ENCODE measurements around the gene CDKN1B. TPM values are rescaled to one million over a fixed set of nuclear protein-coding genes. Genes with fewer than 3 reads are reported as not detected.
A peak's percentile ranks its signal among the peaks of the same experiment; 100 is the strongest.
"Not testable (repeated sequence)": the region's sequence is repeated elsewhere in the genome, so short reads cannot be mapped to it uniquely, and the experiment has no call there.

CDKN1B gene
- total RNA-seq, 1 experiment from 2014 or later = 24.0 TPM

DNA sequence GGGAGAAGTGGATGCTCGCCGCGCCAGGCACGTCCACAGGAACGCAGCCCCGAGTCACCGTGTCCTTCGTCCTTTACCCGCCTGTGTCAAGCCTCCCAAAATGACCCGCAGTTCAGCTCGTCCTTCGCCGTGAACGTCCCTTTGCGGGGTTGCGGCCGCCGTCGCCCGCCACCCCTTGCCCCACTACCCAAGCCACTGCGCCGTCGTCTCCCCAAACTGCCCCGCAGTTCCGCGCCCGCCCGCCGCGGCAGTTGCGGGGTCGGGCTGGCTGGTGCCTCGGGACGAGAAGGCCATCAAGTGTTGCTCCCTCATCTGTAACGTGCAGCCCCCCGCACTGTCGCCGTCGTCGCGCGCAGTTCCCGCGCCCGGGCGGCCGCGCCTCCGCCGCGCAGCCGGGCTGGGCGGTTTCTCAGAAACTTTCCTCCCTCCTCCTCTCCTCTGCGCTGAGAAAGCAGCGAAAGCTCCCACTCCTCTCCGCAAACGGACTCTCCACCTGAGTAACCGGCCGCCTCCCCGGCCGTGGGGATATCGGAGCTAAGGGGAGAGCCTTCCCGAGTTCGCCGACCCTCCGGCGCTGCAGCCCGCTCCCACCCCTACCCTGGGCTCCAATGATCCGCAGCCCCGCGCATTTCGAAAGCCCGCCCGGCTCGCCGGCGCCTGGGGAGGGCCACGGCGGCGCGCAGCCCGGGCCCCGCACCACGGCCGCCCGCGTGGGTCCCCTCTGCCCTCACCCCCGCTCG is 6.7 kb downstream of the CDKN1B start:
- peak; percentile 21 for DNase-seq (ENCODE audit: low read depth)

DNA sequence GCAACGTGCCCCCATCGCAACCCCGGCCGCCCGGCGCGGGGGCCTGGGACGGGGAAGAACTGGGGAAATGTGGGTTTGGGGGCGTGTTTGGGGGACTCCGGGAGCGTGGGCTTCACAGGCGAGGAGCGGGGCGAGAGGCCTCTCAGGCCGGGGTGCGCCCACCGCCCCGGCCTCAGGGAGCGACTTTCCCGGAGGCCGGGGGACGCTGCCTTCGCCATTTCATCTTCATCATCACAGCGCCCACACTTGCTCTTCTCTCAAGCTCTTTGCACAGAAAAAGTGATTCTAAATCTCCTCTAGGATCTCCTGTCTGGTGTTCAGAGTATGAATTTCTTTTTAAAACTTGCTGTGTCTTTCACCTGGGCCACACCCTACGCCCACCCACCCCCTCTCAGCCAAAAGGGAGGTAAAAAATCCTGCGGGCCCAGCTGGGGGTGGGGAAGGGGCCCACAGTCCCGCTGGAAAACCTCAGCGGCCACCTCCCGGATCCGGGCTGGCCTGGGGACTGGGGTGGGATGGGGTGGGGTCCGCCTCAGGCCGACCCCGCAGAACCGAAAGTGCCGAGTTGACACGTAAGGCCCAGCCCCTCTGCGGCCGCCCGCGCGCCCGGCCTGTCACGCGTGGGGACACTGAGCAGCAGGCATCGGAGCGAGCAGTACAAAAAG is 7.4 kb downstream of the CDKN1B start:
- no peak for DNase-seq (ENCODE audit: low read depth)

DNA sequence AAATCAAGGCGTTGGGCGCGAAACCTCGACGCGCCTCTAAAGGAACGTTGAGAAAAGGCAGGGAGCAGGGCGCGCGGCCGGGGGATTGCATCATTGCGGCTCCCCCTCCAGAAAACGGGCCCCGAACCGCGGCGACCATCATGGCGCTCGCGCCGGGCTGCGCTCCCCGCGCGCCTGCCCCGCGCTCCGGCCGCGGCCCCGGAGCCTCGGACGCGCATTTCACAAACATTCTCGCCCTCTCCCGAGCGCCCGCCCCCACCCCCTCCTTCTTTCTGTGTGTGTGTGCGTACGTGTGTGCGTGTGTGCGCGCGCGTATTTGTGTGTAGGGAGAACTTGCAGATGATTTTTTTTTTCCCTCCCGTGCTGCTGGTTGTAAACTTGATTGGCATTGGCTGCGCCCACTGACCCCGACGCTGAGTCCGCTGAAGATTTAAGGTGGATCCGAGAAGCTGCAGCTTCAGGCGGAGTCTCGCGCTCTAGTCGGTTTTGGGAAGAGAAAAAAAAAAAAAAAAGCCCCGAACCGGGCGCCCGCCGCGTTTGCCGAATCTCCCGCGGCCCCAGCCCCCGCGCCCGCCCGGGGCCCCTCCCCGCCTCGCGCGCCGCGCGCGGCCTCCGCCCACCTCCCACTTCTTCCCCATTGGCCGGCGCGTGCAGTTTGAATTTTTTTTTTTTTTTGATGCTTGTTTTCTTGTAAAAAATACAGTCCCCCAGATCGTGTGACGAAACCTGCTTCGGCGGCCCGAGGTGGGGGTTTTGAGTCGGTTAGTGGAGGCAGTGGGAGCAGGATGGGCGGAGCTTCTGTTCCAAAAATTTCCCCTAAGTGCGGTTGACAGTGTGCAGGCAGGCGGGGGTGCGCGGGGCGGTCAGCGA is 8.2 kb downstream of the CDKN1B start:
- DNase-seq (ENCODE audit: low read depth) = peak; percentile 99

GRCh38 chr12:12725956-12726554 is 8.9 kb downstream of the CDKN1B start:
- no peak for DNase-seq (ENCODE audit: low read depth)

DNA sequence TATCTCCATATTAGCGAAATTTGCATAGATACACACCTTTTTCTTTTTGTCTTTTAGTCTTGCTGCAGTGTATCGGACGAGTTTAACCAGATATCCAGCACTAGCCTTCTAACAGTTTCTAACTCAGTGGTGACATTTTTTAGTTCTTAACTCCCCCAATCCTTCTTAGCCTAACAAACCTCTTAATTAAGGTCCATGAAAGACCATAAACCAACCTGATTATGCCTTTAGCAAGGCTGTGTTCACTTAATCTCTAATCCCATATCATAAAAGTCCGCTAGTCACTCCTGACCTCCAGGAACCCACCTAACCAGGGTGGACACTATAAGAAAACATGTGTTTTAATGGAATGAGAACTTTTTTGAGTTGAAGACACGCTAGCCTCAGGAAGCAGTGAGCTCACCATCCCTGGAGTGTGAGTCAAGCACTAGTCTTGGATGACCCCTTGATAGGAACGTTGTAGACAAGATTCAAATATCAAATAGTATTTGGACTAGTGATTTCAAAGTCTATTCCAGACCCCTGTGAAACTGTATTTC is 9.5 kb downstream of the CDKN1B start:
- DNase-seq (ENCODE audit: low read depth) = peak; percentile 79

GRCh38 chr12:12731178-12731577 is 14.0 kb downstream of the CDKN1B start:
- DNase-seq (ENCODE audit: low read depth) = no peak

DNA sequence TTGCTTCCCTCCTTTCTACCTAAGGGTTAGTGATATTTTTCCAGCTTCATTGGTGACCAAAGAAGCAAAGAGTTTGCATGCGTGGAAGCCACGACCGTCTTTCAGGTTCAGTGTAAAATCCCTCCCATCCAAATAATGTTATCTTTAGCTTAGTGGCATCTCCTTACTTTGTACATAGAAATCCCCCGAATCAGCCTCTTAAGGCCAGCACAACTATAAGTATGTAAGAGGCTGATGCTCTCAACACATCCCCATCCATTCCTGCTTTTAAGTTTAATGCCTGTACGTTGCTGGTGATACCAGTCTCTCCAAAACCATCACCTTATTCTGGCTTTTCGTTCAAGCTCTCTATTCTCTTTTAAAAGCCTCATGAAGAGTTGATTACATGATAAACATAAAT is 14.6 kb downstream of the CDKN1B start:
- no peak for DNase-seq (ENCODE audit: low read depth)

DNA sequence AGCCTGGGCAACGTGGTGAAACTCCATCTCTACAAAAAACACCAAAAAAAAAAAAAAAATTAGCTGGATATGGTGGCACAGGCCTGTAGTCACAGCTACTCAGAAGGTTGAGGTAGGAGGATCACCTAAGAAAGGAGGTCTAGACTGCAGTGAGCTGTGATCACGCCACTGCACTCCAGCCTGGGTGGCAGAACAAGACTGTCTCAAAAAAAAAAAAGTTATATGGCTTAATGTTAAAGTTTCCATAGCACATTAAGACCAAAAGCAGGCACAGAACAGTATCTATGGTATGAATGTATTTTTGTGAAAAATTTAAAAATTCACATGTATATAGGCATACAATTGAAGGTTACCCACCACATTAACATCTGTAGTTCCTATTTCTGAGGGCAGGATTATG is 15.9 kb downstream of the CDKN1B start:
- DNase-seq (ENCODE audit: low read depth) = no peak

GRCh38 chr12:12734054-12734453 is 16.9 kb downstream of the CDKN1B start:
- no peak for DNase-seq (ENCODE audit: low read depth)

- peak; percentile 24 for DNase-seq (ENCODE audit: low read depth)
These were observed 17.4 kb downstream of the CDKN1B start for GRCh38 chr12:12734561-12735071.

- DNase-seq (ENCODE audit: low read depth) = peak; percentile 58
These were observed 18.1 kb downstream of the CDKN1B start for GRCh38 chr12:12735301-12735700.

- DNase-seq (ENCODE audit: low read depth) = peak; percentile 56
These were observed 19.9 kb downstream of the CDKN1B start for GRCh38 chr12:12736759-12737676.

DNA sequence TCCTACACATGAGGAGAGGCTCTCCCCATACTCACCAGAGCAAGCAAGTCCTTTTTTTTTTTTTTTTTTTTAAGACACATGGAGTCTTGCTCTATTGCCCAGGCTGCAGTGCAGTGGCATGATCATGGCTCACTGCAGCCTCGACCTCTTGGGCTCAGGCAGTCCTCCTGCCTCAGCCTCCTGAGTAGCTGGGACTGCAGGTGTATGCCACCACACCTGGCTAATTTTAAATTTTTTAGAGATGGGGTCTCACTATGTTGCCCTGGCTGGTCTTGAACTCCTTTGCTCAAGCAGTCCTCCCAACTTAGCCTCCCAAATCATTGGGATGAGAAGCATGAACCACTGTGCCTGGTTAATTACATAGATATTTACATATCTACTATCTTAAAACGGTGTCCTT is 21.0 kb downstream of the CDKN1B start:
- DNase-seq (ENCODE audit: low read depth) = not testable (repeated sequence)

- no peak for DNase-seq (ENCODE audit: low read depth)
These were observed 24.5 kb downstream of the CDKN1B start for GRCh38 chr12:12741660-12742059.

DNA sequence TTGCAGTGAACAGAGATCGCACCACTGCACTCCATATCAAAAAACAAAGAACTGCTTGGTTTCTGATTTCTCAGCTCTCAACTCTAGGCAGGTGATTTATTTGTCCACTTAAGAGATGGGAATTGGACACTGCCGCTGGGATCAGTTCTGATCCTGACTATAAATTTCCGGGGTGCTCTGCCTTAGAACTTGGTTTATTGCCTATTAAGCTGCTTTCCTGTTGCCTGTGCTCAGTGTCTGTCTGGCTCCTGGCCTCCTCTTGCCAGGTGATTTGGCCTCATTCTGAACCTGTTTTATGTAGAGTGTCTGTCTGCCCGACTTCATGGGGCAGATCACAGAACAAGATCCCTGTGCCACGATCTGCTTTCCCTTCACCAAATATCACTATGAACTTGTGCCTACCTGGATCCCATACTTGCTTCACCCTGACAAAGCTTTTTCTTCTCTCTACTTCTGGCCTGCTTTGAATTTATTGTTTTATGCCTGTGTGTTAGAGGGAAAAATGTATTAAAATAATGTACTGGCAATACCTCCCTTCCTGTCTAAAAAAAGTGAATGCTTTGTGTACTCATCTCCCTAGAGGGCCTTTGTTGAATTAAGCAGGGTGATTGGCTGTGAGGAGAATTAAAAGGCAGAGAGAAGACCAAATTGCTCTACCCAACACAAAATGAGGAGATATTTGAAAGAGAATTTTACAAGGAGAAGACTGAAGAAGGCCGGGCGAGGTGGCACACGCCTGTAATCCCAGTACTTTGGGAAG is 27.6 kb downstream of the CDKN1B start:
- no peak for DNase-seq (ENCODE audit: low read depth)

- DNase-seq (ENCODE audit: low read depth) = peak; percentile 8
These were observed 28.5 kb downstream of the CDKN1B start for GRCh38 chr12:12745576-12746211.

- no peak for DNase-seq (ENCODE audit: low read depth)
These were observed 30.1 kb downstream of the CDKN1B start for GRCh38 chr12:12747278-12747677.

- DNase-seq (ENCODE audit: low read depth) = no peak
These were observed 30.9 kb downstream of the CDKN1B start for GRCh38 chr12:12748044-12748443.

- no peak for DNase-seq (ENCODE audit: low read depth)
These were observed 32.3 kb downstream of the CDKN1B start for GRCh38 chr12:12749433-12749832.

Data from HT1080 (cell line).